IMR-90 (cell line): Measurements from ENCODE around the gene LARP1. TPM values are rescaled to one million over a fixed set of nuclear protein-coding genes. Genes with fewer than 3 reads are reported as not detected.

Experiments used
- ATAC-seq: fragments of 200-7000 bp; cut with Tn5 transposase; 2 replicates; pipeline ENCODE4 v1.9.1; 2020; ENCODE audit warnings: low read depth, mild to moderate bottlenecking, moderate library complexity
- BruUV-seq: library from RNA; stranded (reverse); fragments of 400-500 nt; replicated peaks from 2 replicates; lab custom pipeline; 2021; lab: Mats Ljungman, UMichigan
- CTCF ChIA-PET: fragments of 300-600 bp; formaldehyde crosslinking; extraction: SDS; loops from one replicate; lab custom pipeline; 2021; ENCODE audit warnings: antibody characterized with exemption; lab: Yijun Ruan, JAX
- POLR2A ChIA-PET: fragments of 300-600 bp; sonication (Branson Sonifier 250); formaldehyde crosslinking; loops from one replicate; lab custom pipeline; 2022; ENCODE audit warnings: antibody characterized with exemption; ENCODE audit not compliant: unreplicated experiment; lab: Charles Lee
- DNase-seq: peaks from one replicate; pipeline ENCODE4 v3.0.0; 2013
- H2AFZ ChIP-seq: replicated peaks from 2 replicates; pipeline ENCODE3; 2013; ENCODE audit warnings: low read length, mild to moderate bottlenecking; ENCODE audit not compliant: poor library complexity
- H2AK5ac ChIP-seq: 2 replicates; pipeline ENCODE4 v1.6.1; 2013; ENCODE audit warnings: low read depth, low read length, inconsistent platforms
- H2AK9ac ChIP-seq: replicated peaks from 2 replicates; pipeline ENCODE3; 2013; ENCODE audit warnings: mild to moderate bottlenecking, low read depth, low read length, moderate library complexity; ENCODE audit not compliant: poor library complexity
- H2BK120ac ChIP-seq: 2 replicates; pipeline ENCODE4 v1.6.1; 2013; ENCODE audit warnings: low read depth, low read length, inconsistent platforms
- H2BK15ac ChIP-seq: 3 replicates; pipeline ENCODE4 v1.6.1; 2013; ENCODE audit warnings: low read depth, low read length, inconsistent platforms
- H2BK20ac ChIP-seq: 2 replicates; pipeline ENCODE4 v1.6.1; 2013; ENCODE audit warnings: low read depth, mild to moderate bottlenecking, inconsistent platforms, low read length, moderate library complexity
- H2BK5ac ChIP-seq: 2 replicates; pipeline ENCODE4 v1.6.1; 2013; ENCODE audit warnings: mild to moderate bottlenecking, low read depth, low read length, inconsistent platforms; ENCODE audit not compliant: poor library complexity, severe bottlenecking
- H3K14ac ChIP-seq: replicated peaks from 2 replicates; pipeline ENCODE4 v1.6.1; 2013; ENCODE audit warnings: low read depth, low read length, inconsistent platforms
- H3K18ac ChIP-seq: 2 replicates; pipeline ENCODE4 v1.6.1; 2013; ENCODE audit warnings: low read depth, low read length, control low read depth
- H3K23ac ChIP-seq: 2 replicates; pipeline ENCODE4 v1.6.1; 2013; ENCODE audit warnings: low read depth, low read length, inconsistent platforms
- H3K27ac ChIP-seq: 2 replicates; pipeline ENCODE4 v1.5.1; 2013; ENCODE audit warnings: mild to moderate bottlenecking, control low read depth, low read length; ENCODE audit not compliant: insufficient read depth
- H3K27me3 ChIP-seq: 2 replicates; pipeline ENCODE4 v1.6.1; 2013; ENCODE audit warnings: low read length; ENCODE audit not compliant: control insufficient read depth, insufficient read depth
- H3K36me3 ChIP-seq: 2 replicates; pipeline ENCODE4 v1.6.1; 2013; ENCODE audit warnings: low read length, mixed read lengths; ENCODE audit not compliant: control insufficient read depth, insufficient read depth
- H3K4ac ChIP-seq: 2 replicates; pipeline ENCODE4 v1.6.1; 2013; ENCODE audit warnings: low read depth, low read length, inconsistent platforms
- H3K4me1 ChIP-seq: 2 replicates; pipeline ENCODE4 v1.6.1; 2013; ENCODE audit warnings: low read length, mixed read lengths; ENCODE audit not compliant: control insufficient read depth, insufficient read depth
- H3K4me2 ChIP-seq: 2 replicates; pipeline ENCODE4 v1.6.1; 2013; ENCODE audit warnings: low read depth, mild to moderate bottlenecking, control low read depth, low read length, moderate library complexity
- H3K4me3 ChIP-seq: 2 replicates; pipeline ENCODE4 v1.5.1; 2013; ENCODE audit warnings: low read depth, mild to moderate bottlenecking, control low read depth, low read length, moderate library complexity; ENCODE audit not compliant: insufficient read depth
- H3K56ac ChIP-seq: 2 replicates; pipeline ENCODE4 v1.6.1; 2013; ENCODE audit warnings: low read length, inconsistent platforms; ENCODE audit not compliant: insufficient read depth; ENCODE audit errors: extremely low read depth
- H3K79me1 ChIP-seq, 2 experiments: 2 replicates each; pipeline ENCODE4 v1.6.1; 2013; ENCODE audit warnings: low read length in 2 of 2, inconsistent platforms in 1 of 2, low read depth in 1 of 2
- H3K9ac ChIP-seq: 2 replicates; pipeline ENCODE4 v1.6.1; 2013; ENCODE audit warnings: low read depth, low read length, control low read depth
- H3K9me1 ChIP-seq: 2 replicates; pipeline ENCODE4 v1.6.1; 2013; ENCODE audit warnings: low read length, inconsistent platforms; ENCODE audit not compliant: insufficient read depth
- H3K9me3 ChIP-seq: 2 replicates; pipeline ENCODE4 v1.6.1; 2013; ENCODE audit warnings: low read length; ENCODE audit not compliant: control insufficient read depth, insufficient read depth
- H4K20me1 ChIP-seq: 2 replicates; pipeline ENCODE4 v1.6.1; 2013; ENCODE audit warnings: low read length, inconsistent platforms; ENCODE audit not compliant: insufficient read depth
- H4K5ac ChIP-seq: 2 replicates; pipeline ENCODE4 v1.6.1; 2013; ENCODE audit warnings: mild to moderate bottlenecking, low read depth, low read length, control low read depth
- H4K8ac ChIP-seq, 2 experiments: 2 replicates each; pipeline ENCODE4 v1.6.1; 2013; ENCODE audit warnings: low read depth in 2 of 2, low read length in 2 of 2, control low read depth in 1 of 2, inconsistent platforms in 1 of 2
- H4K91ac ChIP-seq: 2 replicates; pipeline ENCODE4 v1.6.1; 2013; ENCODE audit warnings: low read depth, low read length, inconsistent platforms; ENCODE audit not compliant: insufficient read depth
- CTCF ChIP-seq: conservative IDR thresholded peaks from 2 replicates; pipeline ENCODE4 v1.5.1; 2012; ENCODE audit warnings: mild to moderate bottlenecking, low read depth, low read length, improper control_type of control experiment
- WGBS, 2 experiments: methylation state at CpG; one replicate each; pipeline versions ENCODE4 v1.1.5 to v1.1.7; 2013; ENCODE audit warnings: missing lambda C conversion rate in 2 of 2; ENCODE audit not compliant: insufficient read length in 1 of 2; ENCODE audit errors: extremely low coverage in 2 of 2; 5-methylcytosine and 5-hydroxymethylcytosine counted together
- dilution Hi-C: fragments of 300-500 bp; cut with HindIII; formaldehyde crosslinking; loops from one replicate; pipeline ENCODE4 v1.14.3; 2018; ENCODE audit warnings: low sequenced_read_pairs; ENCODE audit not compliant: unreplicated experiment
- in situ Hi-C: fragments of 300-500 bp; cut with MboI; formaldehyde crosslinking; loops from 3 replicates; pipeline ENCODE4 v1.14.3; 2019; ENCODE audit warnings: low sequenced_read_pairs, inconsistent platforms, mixed read lengths
- intact Hi-C: fragments of 100-400 bp; cut with micrococcal nuclease; formaldehyde crosslinking; loops from 2 replicates; pipeline ENCODE4 v1.10.0; 2022
- polyA plus RNA-seq, 3 experiments: library from polyadenylated mRNA; depleted of rRNA; stranded (reverse); fragments of >200 nt; gene quantifications; 2 replicates each; pipeline ENCODE4 v1.2.3, GENCODE V29; 2012; ENCODE audit warnings: low replicate concordance in 1 of 3
- total RNA-seq: library from RNA; depleted of rRNA; stranded (reverse); fragments of >200 nt; gene quantifications from 2 replicates; pipeline ENCODE4 v1.2.3, GENCODE V29; 2012

LARP1 gene
- total and polyA plus RNA-seq, 2 of the 4 experiments (the other 2 are of a cell fraction), result 47.3 to 77.4 TPM

- no CpG with 5 or more reads among the region's 5 CpGs for WGBS, 2 experiments
- intact Hi-C loops, result loop anchor here (5.0 kb wide), 1 partner anchor 52 kb away; no protein-coding TSS in a partner anchor
These were observed 110.4 kb downstream of the LARP1 start for GRCh38 chr5:154865466-154866184.

More at GRCh38 chr5:154865466-154866184, 110.4 kb downstream of the LARP1 start:
- ATAC-seq (no peak; the same call in 1 of the 2 replicates), DNase-seq (no peak)
- Histone ChIP-seq H4K91ac (no peak overlapping the region), H3K9me1 (peaks cover 3% of the 10 kb centered on the region; the same call in 1 of the 2 replicates), H2BK120ac (no peak overlapping the region), H3K36me3 (peaks cover 22% of the 10 kb centered on the region), H3K4ac (no peak overlapping the region), H2BK15ac (no peak overlapping the region), H3K18ac (no peak overlapping the region), H4K20me1 (peaks cover 38% of the 10 kb centered on the region), H3K9ac (no peak overlapping the region), H2AK5ac (no peak overlapping the region), H2BK20ac (no peak overlapping the region), H4K8ac (no peak overlapping the region), H3K14ac (no peak overlapping the region), H3K23ac (no peak overlapping the region), H2BK5ac (no peak overlapping the region), H3K4me2 (no peak overlapping the region), H3K27ac (no peak overlapping the region), H3K27me3 (no peaks in the 10 kb centered on the region), H3K56ac (no peak overlapping the region), H3K79me1 (peaks cover 22 to 58% of the 10 kb centered on the region in 2 experiments), H2AK9ac (no peak overlapping the region), H4K5ac (no peak overlapping the region), H3K9me3 (no peaks in the 10 kb centered on the region), H3K4me3 (no peak overlapping the region), H3K4me1 (peaks cover 3% of the 10 kb centered on the region), H2AFZ (no peak overlapping the region)
- POLR2A ChIA-PET, result no interaction called here
- dilution Hi-C loops, result no loop called here
- no peak for TF ChIP-seq CTCF
- CTCF ChIA-PET, result no interaction called here
- in situ Hi-C loops, result no loop called here
- no TSS peak for BruUV-seq
